Caco-2 (cell line): Measurements from ENCODE around the gene GLRB. TPM values are rescaled to one million over a fixed set of nuclear protein-coding genes. Genes with fewer than 3 reads are reported as not detected.

Experiments used
- BruUV-seq: library from RNA; stranded (reverse); fragments of 400-500 nt; replicated peaks from 2 replicates; lab custom pipeline; 2021; lab: Mats Ljungman, UMichigan
- CTCF ChIA-PET: fragments of 300-600 bp; sonication (Branson Sonifier 250); formaldehyde crosslinking; loops from one replicate; lab custom pipeline; 2022; ENCODE audit warnings: antibody characterized with exemption; lab: Charles Lee
- POLR2A ChIA-PET: fragments of 300-600 bp; sonication (Branson Sonifier 250); formaldehyde crosslinking; loops from one replicate; lab custom pipeline; 2022; ENCODE audit warnings: antibody characterized with exemption; lab: Charles Lee
- DNase-seq, 2 experiments: peaks; one replicate each; pipeline versions ENCODE4 v3.0.0 to v3.0.0-alpha.2; 2020 to 2022
- H3K27me3 ChIP-seq: replicated peaks from 2 replicates; pipeline ENCODE4 v1.6.0; 2011; ENCODE audit warnings: low read length; ENCODE audit not compliant: control insufficient read depth, insufficient read depth
- H3K36me3 ChIP-seq: 2 replicates; pipeline ENCODE4 v1.5.1; 2011; ENCODE audit warnings: low read length; ENCODE audit not compliant: control insufficient read depth, insufficient read depth
- H3K4me1 ChIP-seq: fragments of 250-450 bp; sonication (Bioruptor Pico); 2 replicates; pipeline ENCODE4 v1.5.1; 2020; ENCODE audit warnings: mild to moderate bottlenecking
- H3K4me3 ChIP-seq: 2 replicates; pipeline ENCODE4 v1.5.1; 2011; ENCODE audit warnings: low read depth, mild to moderate bottlenecking, control low read depth, low read length
- H3K9me3 ChIP-seq: fragments of 250-450 bp; sonication (Bioruptor Pico); 2 replicates; pipeline ENCODE4 v1.5.1; 2020; ENCODE audit warnings: mild to moderate bottlenecking, moderate library complexity
- H3K27ac Mint-ChIP-seq: one replicate; pipeline ENCODE4 v1.8.0; 2022; ENCODE audit warnings: mixed read lengths; ENCODE audit not compliant: unreplicated experiment
- H3K27me3 Mint-ChIP-seq: one replicate; pipeline ENCODE4 v1.8.0; 2022; ENCODE audit warnings: mixed read lengths; ENCODE audit not compliant: insufficient read depth, unreplicated experiment
- H3K36me3 Mint-ChIP-seq: one replicate; pipeline ENCODE4 v1.8.0; 2022; ENCODE audit warnings: mild to moderate bottlenecking, mixed read lengths; ENCODE audit not compliant: insufficient read depth, unreplicated experiment
- H3K4me1 Mint-ChIP-seq: one replicate; pipeline ENCODE4 v1.8.0; 2022; ENCODE audit warnings: low read depth, mixed read lengths; ENCODE audit not compliant: unreplicated experiment
- H3K4me3 Mint-ChIP-seq: one replicate; pipeline ENCODE4 v1.8.0; 2022; ENCODE audit warnings: mild to moderate bottlenecking, moderate library complexity, mixed read lengths; ENCODE audit not compliant: unreplicated experiment
- H3K9me3 Mint-ChIP-seq: one replicate; pipeline ENCODE4 v1.8.0; 2022; ENCODE audit warnings: mixed read lengths; ENCODE audit not compliant: unreplicated experiment
- CTCF ChIP-seq, 2 experiments: fragments of 200-600 bp in 1 of 2; IDR thresholded peaks; 1 replicate in 1 of 2; 2 replicates in 1 of 2; pipeline versions ENCODE4 v1.5.1 to v1.8.0; 2011 to 2022; ENCODE audit warnings: antibody characterized with exemption in 1 of 2, control low read depth in 1 of 2, inconsistent platforms in 1 of 2, low read depth in 1 of 2, low read length in 1 of 2, mild to moderate bottlenecking in 1 of 2, moderate library complexity in 1 of 2; ENCODE audit not compliant: insufficient read depth in 1 of 2, severe bottlenecking in 1 of 2, unreplicated experiment in 1 of 2
- intact Hi-C: fragments of 100-400 bp; cut with micrococcal nuclease; formaldehyde crosslinking; loops from one replicate; pipeline ENCODE4 v1.10.0; 2022; ENCODE audit not compliant: unreplicated experiment
- total RNA-seq: library from RNA; stranded (reverse); gene quantifications from 2 replicates; pipeline ENCODE4 v1.2.3, GENCODE V29; 2022

GLRB gene
- total RNA-seq, 1 experiment from 2014 or later = not detected

- no peaks in the 10 kb centered on the region for H3K4me1 Mint-ChIP-seq
Measured at GRCh38 chr4:157072002-157072401, 3.9 kb upstream of the GLRB start.

GRCh38 chr4:157075401-157075800 lies 549 bp upstream of the GLRB start:
- H3K4me1 ChIP-seq = no peaks in the 10 kb centered on the region
- Mint-ChIP-seq H3K27me3 (peaks cover 4% of the 10 kb centered on the region), H3K9me3 (no peaks in the 10 kb centered on the region), H3K36me3 (no peaks in the 10 kb centered on the region), H3K27ac (no peak overlapping the region), H3K4me1 (no peaks in the 10 kb centered on the region), H3K4me3 (no peak overlapping the region)
- H3K4me3 ChIP-seq = no peak overlapping the region
- no peak for DNase-seq
- ChIA-PET CTCF (no interaction called here), POLR2A (no interaction called here)
- intact Hi-C loops = no loop called here
- no peaks in the 10 kb centered on the region for H3K9me3 ChIP-seq
- H3K27me3 ChIP-seq = no peaks in the 10 kb centered on the region
- no TSS peak for BruUV-seq
- no peaks in the 10 kb centered on the region for H3K36me3 ChIP-seq
- no peak for TF ChIP-seq CTCF (IDR thresholded peaks at IDR 0.05; ENCODE audit: insufficient read depth in 1 of 2, low read depth in 1 of 2, low read length in 1 of 2, severe bottlenecking in 1 of 2, unreplicated experiment in 1 of 2)

More at GRCh38 chr4:157072002-157072401, 3.9 kb upstream of the GLRB start:
- intact Hi-C loops = no loop called here
- no peak for TF ChIP-seq CTCF (IDR thresholded peaks at IDR 0.05; ENCODE audit: insufficient read depth in 1 of 2, low read depth in 1 of 2, low read length in 1 of 2, severe bottlenecking in 1 of 2, unreplicated experiment in 1 of 2)
- DNase-seq = no peak
- Mint-ChIP-seq H3K36me3 (no peaks in the 10 kb centered on the region), H3K4me3 (no peak overlapping the region), H3K27me3 (peaks cover 4% of the 10 kb centered on the region), H3K9me3 (no peaks in the 10 kb centered on the region), H3K27ac (no peak overlapping the region)
- no peaks in the 10 kb centered on the region for H3K4me1 ChIP-seq
- no peaks in the 10 kb centered on the region for H3K27me3 ChIP-seq
- BruUV-seq = no TSS peak
- CTCF ChIA-PET = no interaction called here
- H3K4me3 ChIP-seq = no peak overlapping the region
- POLR2A ChIA-PET = no interaction called here
- H3K9me3 ChIP-seq = no peaks in the 10 kb centered on the region
- H3K36me3 ChIP-seq = no peaks in the 10 kb centered on the region

DNA sequence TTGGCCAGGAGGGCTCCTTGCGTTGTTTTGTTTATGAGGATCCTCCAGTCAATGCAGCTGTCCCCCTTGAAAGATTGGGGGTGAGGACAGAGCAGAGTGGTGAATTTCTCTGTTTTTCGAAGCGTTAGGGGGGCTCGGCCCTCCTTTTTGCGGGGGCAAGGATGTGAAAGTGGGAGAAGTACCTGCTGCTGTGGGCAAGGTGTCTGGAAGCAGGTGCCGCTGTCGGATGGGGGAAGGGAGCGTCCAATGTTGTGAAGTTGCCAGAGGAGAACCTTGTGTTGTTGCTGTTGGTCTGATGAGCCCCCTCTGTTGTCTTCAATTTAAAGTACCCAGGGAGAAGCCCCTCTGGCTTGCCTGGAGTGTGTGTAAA lies 613 bp downstream of the GLRB start:
- ChIA-PET POLR2A (no interaction called here), CTCF (no interaction called here)
- Mint-ChIP-seq H3K9me3 (no peaks in the 10 kb centered on the region), H3K4me1 (no peaks in the 10 kb centered on the region), H3K27me3 (peaks cover 4% of the 10 kb centered on the region), H3K27ac (no peak overlapping the region), H3K4me3 (no peak overlapping the region), H3K36me3 (no peaks in the 10 kb centered on the region)
- no peaks in the 10 kb centered on the region for H3K36me3 ChIP-seq
- H3K4me3 ChIP-seq = no peak overlapping the region
- DNase-seq = no peak
- no peaks in the 10 kb centered on the region for H3K4me1 ChIP-seq
- no TSS peak for BruUV-seq
- H3K9me3 ChIP-seq = no peaks in the 10 kb centered on the region
- intact Hi-C loops = no loop called here
- no peaks in the 10 kb centered on the region for H3K27me3 ChIP-seq
- TF ChIP-seq CTCF (IDR thresholded peaks at IDR 0.05; ENCODE audit: insufficient read depth in 1 of 2, low read depth in 1 of 2, low read length in 1 of 2, severe bottlenecking in 1 of 2, unreplicated experiment in 1 of 2) = no peak
